ENCODE data around the gene NUB1. TPM values are rescaled to one million over a fixed set of nuclear protein-coding genes. Genes with fewer than 3 reads are reported as not detected.
"Not testable (repeated sequence)": the region's sequence is repeated elsewhere in the genome, so short reads cannot be mapped to it uniquely, and the experiment has no call there.

NUB1 gene, protein sequence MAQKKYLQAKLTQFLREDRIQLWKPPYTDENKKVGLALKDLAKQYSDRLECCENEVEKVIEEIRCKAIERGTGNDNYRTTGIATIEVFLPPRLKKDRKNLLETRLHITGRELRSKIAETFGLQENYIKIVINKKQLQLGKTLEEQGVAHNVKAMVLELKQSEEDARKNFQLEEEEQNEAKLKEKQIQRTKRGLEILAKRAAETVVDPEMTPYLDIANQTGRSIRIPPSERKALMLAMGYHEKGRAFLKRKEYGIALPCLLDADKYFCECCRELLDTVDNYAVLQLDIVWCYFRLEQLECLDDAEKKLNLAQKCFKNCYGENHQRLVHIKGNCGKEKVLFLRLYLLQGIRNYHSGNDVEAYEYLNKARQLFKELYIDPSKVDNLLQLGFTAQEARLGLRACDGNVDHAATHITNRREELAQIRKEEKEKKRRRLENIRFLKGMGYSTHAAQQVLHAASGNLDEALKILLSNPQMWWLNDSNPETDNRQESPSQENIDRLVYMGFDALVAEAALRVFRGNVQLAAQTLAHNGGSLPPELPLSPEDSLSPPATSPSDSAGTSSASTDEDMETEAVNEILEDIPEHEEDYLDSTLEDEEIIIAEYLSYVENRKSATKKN
- 10 to 100 TPM; 25.0 to 40.6 (median 29.1) TPM for polyA plus RNA-seq

DNA sequence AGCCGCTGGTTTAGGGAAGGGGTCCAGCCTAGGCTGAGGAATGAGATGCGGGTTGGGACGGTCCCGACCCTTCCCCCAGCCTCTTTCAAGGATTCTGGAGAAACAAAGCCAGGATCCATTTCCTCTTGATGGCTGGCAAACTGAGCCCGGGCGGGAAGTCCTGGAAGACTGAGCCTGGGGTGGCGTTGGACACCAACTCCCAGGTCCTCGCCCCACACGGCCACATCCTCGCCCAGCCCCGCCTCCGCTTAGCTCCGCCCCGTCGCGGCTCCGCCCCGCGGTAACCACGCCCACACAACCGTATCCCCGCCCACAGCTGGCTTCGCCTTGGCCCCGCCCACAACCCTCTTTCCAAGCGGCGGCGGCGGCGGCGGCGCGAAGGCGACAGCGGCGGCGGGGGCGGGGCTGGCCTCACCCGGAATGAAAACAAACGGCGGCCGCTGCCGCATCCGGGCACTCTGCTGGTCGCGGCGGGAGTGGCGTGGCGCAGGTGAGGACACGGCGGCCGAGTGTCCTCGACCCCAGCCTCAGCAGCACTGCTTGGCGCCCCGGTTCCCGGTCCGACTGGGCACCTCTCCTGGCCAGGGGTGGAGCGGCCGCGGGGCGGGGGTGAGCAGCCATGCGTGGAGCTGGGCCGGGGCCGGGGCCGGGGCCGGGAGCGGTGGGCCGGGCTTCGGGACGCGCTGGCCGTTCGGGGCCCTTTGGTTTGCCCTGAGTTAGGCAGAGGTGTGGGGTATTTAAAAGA, at the start of gene NUB1:
TSS of gene NUB1 (plus strand) at position 456 of the 745 bp plus-strand sequence. CDS start 3,538 bp downstream, outside the sequence.
- WGBS, 3 donors: 1 to 6% (median 5%) methylated on average over 49 to 72 of the region's 72 CpGs
- no peak within 1 kb of the TSS for H3K27ac ChIP-seq (ENCODE audit: low read depth, low read length)

DNA sequence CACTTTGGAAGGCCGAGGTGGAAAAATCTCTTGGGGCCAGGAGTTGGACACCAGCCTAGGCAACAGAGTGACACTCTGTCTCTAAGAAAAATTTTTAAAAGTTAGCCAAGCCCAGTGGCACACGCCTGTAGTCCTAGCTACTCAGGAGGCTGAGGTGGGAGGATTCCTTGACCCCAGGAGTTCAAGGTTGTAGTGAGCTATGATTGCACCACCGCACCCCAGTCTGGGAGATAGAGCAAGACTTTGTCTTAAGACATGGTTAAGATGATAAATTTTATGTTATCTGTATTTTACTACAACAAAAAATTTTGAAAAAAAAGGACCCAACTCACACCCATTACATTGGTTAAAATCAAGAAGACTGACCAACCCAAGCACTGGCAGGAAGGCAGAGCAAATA, 48.8 kb upstream of the NUB1 start:
- no peak overlapping the region for H3K27ac ChIP-seq (ENCODE audit: low read depth, low read length)
- 67 to 77% (median 70%) methylated on average over 3 of the region's 3 CpGs for WGBS, 3 donors

DNA sequence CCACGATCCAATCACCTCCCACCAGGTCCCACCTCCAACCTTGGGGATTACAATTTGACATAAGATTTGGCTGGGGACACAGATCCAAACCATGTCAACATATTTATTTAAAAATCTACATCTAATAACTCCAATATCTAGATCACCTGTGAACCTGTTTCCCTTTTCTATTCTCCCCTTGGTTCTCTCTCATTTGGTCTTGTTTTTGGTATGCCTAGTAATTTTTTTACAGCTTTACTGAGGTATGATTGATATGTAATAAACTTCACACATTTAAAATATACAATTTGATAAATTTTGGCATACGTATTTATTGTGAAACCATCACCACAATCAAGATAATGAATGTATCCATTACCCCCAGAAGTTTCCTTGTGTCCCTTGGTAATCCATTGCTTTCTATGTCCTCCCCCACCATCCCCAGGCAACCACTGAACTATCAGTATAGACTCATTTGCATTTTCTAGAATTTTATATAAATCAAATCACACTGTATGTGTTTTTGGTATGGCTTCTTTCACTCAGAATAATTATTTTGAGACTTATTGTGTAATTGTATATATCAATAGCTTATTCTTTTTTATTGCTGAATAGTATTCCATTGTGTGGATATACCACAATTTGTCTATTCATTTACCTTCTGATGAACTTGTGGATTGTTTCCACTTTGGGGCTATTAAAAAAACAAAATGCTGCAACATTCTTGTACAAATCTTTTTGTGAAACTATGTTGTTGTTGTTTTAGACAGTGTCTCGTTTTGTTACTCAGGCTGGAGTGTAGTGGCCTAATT, 45.2 kb upstream of the NUB1 start:
- no peak overlapping the region for H3K27ac ChIP-seq (ENCODE audit: low read depth, low read length)
- whole genome bisulfite sequencing, 3 donors: 41 to 58% (median 57%) methylated on average over 3 of the region's 3 CpGs

DNA sequence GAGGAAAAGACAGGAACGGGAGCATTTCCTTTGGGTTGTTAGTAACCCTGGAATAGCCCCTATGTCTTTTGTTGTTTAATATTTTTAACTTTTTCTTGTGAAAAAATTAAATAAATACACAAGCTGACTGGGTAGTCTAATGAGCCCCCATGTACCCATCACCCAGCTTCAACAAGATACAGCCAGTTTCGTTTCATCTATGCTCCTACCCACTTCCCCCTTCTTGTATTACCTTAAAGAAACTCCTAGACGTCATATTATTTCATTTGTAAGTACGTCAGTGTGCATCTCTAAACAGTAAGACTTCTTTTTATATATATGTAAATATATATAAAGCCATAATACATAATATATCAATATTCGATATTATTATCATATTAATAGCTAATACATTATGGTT, 42.8 kb upstream of the NUB1 start:
- no peak overlapping the region for H3K27ac ChIP-seq (ENCODE audit: low read depth, low read length)
- 35 to 44% (median 39%) methylated on average over 5 of the region's 5 CpGs for WGBS, 3 donors

DNA sequence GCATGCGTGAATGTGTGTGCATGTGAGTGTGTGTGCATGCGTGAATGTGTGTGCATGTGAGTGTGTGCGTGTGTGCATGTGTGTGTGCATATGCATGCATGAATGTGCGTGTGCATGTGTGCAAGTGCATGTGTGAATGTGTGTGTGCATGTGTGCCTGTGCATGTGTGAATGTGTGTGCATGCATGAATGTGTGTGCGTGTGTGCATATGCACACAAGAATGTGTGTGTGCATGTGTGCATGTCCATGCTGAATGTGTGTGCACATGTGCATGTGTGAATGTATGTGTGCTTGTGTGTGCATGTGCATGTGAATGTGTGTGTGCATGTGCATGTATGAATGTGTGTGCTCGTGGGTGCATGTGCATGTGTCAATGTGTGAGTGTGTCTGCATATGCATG, 42.1 kb upstream of the NUB1 start:
- 83 to 94% (median 94%) methylated on average over 6 of the region's 6 CpGs for WGBS, 3 donors
- no peak overlapping the region for H3K27ac ChIP-seq (ENCODE audit: low read depth, low read length)

DNA sequence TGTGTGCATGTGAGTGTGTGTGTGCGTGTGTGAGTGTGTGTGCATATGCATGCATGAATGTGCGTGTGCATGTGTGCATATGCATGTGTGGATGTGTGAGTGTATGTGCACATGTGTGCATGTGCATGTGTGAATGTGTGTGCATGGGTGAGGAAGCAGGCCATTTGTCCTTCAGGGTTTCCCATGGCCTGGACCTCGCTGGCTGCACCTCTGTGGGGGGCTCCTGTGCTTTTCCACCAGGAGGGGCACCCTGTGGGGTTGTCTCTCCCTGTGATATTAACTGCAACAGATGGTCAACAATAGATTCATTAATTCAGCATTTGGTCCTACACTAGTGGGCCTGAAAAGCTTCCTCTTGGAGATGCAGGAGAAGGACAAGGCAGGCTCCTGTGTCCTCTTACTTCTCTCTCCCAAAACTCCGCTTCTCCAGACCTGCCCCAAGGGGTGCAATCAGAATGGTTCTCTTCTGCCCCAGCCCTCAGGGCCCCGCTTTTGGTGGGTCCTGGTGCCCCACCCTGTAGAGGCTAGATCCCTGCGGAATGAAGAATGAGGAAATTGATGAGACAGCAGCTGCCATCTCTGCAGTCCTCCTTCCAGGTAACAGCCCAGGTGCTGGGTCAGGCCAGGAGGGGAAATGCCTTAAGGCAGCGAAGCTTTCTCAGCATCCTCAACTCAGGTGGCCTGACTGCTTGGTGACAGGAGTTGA, 41.5 kb upstream of the NUB1 start:
- WGBS, 3 donors: 80 to 91% (median 88%) methylated on average over 7 of the region's 7 CpGs

DNA sequence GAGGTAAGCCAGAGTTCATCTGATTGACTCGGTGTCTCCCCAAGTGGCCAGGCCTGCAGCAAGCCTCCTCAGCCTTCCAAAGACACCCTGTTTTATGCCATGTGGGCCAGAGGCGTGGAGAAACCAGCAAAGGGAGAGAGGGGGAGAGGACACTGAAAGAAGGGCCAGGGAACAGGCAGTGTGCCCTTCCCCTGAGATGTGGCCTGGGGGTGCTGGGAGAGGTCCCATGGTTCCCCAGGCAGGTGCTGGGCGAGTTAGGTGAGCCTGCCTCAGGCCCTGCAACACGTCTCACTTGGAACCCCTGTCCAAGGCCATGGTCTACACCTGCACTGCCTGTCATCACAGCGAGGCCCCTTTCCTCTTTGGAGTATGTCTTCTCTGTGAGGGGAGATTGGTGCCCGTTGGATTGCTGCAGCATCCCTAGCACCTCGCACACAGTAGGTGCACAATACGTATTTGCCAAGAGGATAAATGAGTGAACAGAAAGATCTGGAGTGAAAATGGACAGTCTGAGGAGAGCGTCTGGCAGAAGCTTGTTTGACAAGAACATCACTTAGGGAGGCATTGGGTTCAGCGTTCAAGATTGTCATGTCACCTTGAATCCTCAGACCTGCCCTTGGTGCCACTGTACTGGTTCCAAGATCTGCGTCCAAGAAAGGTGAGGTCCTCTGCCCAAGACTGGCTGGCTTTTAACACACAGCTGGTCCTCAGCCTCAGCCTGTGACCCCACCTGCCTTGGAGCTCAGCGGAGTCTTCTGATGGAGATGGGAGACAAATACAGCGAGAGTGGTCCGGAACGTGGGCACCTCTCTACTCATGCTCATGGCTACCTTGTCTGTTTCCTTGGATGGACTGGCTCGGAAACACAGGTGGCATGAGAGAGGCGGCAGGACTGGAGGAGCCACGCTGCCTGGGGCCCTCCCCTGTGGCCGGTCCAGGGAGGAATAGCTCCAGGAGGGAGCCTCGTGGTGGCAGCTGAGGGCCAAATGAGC, 39.8 kb upstream of the NUB1 start:
- 71 to 85% (median 84%) methylated on average over 20 of the region's 20 CpGs for whole genome bisulfite sequencing, 3 donors
- H3K27ac ChIP-seq (ENCODE audit: low read depth, low read length): no peak overlapping the region

More for the DNA sequence above, 41.5 kb upstream of the NUB1 start:
- no peak overlapping the region for H3K27ac ChIP-seq (ENCODE audit: low read depth, low read length)

DNA sequence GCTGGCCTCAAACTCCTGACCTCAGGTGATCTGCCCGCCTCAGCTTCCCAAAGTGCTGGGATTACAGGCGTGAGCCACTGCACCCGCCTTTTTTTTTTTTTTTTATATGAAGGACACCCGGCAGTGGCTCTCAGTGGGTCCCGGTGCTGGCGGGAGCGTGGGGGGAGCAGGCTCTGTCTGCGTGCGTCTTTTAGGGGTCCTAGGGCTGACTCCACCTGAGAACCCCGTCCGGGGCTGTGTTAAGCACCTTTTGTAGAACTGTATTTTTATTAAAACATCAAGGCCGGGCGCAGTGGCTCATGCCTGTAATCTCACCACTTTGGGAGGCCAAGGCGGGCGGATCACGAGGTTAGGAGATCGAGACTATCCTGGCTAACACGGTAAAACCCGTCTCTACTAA, 37.4 kb upstream of the NUB1 start:
- 73 to 79% (median 77%) methylated on average over 16 to 19 of the region's 19 CpGs for WGBS, 3 donors
- H3K27ac ChIP-seq (ENCODE audit: low read depth, low read length): not testable (repeated sequence)

DNA sequence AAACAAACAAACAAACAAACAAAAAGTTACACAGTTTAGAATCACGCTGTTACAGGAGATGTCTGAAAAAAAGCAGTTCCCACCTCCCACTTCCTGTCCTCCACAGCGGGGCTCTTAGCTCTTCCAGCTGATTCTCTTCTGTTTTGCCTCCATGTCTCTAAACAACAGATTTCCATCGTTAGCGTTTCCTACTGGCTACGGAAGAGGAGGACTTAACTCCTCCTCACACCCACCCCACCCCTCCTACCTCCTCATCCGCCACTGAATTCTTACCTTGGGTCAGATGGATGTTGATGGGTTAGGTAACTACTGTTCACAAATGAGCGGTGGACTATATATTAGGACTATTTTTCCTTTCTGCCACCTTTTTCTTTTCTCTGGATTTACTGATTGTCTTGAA, 36.8 kb upstream of the NUB1 start:
- WGBS, 3 donors: 15 to 28% (median 19%) methylated on average over 7 of the region's 7 CpGs
- no peak overlapping the region for H3K27ac ChIP-seq (ENCODE audit: low read depth, low read length)

DNA sequence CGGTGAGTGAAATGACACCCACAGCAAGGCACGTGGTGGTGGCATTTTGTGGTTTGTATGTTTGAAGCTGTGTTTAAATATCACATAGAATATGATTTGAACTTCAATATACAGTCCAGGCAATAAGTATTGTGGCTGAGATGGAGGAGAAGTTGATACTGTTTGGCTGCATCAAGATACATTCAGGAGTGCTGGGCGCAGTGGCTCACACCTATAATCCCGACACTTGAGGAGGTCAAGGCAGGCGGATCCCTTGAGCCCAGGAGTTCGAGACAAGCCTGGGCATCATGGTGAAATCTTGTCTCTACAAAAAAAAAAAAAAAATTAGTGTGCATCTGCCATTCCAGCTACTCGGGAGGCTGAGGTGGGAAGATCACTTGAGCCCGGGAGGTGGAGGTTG, 35.2 kb upstream of the NUB1 start:
- no peak overlapping the region for H3K27ac ChIP-seq (ENCODE audit: low read depth, low read length)
- 78 to 83% (median 81%) methylated on average over 8 of the region's 8 CpGs for WGBS, 3 donors

DNA sequence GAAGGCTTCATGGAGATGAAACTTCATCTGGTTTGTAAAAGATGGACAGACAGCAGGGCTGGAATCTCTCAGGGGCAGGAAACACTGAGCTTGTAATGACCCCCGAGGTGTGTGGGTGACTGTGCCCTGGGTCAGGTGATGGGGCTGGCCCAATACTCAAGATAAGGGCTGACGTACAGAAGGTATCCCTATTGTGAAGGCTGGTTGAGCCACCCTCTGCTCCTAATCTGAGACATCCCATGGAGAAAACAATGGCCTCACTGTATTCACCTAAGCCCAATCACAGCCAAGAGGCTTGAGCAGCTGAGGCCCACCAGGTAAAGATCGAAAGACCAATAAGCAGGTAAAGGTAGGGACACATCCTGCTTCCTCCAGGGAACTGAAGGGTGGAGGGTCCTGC, 34.8 kb upstream of the NUB1 start:
- 61 to 83% (median 78%) methylated on average over 3 of the region's 3 CpGs for WGBS, 3 donors
- H3K27ac ChIP-seq (ENCODE audit: low read depth, low read length): no peak overlapping the region

DNA sequence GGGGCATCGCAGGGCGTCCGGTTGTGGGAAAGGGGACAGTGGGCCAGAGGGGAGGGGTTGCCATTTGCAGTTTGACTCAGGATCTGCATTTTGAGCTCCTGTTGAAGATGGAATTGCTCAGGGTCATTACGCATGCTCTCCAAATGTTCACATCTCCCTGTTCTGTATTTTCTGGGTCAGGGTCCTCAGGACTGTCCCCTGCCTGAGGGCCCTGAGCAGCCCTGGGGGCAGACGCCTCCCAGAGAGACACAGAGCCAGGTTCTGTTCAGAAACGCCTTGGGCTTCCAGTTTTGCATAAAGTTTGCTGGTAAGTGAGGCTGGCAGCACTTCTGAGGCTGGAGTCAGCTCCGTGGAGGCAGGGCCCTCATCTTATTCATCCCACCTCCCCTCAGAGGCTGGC, 34.1 kb upstream of the NUB1 start:
- WGBS, 3 donors: 73 to 82% (median 80%) methylated on average over 7 of the region's 7 CpGs
- no peak overlapping the region for H3K27ac ChIP-seq (ENCODE audit: low read depth, low read length)

DNA sequence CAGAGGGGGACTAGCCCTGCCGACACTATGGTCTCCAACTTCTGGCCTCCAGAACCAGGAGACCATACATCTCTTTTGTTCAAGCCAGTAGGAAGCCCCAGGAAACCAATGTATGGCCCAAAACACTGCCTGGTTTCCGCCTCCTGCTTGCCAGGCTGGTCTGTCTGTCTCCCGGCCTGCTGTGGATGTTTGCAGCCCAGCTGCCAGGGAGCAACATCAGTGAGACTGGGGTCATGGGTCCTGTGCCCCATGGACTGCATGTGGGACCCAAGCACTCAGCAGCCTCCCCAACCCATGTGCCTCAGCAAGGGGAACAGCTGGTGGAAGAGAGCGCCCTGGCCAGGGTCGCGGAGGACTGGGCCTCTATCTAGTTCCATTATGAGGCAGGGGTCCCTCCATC, 33.4 kb upstream of the NUB1 start:
- WGBS, 3 donors: 88 to 97% (median 93%) methylated on average over 6 of the region's 6 CpGs
- H3K27ac ChIP-seq (ENCODE audit: low read depth, low read length): no peak overlapping the region

DNA sequence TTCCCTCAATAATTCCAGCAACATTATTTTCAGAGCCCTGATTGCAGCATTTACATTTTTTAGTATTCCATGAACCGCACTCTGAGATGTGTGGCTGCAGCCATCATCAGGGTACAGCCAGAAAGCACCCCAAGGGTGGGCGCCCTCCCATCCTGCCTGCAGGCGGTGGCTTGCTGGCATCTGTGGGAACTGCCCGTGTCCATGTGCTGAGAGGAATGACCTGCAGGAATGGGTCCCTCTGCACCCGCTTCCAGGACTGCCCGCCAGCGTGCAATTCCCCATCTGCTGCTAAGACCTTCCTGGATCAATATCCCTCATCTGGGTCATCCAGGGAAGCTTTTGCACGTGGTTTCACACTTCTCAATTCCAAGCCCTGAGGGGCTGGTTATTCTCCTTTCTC, 32.8 kb upstream of the NUB1 start:
- WGBS, 3 donors: 70 to 88% (median 83%) methylated on average over 8 of the region's 8 CpGs

DNA sequence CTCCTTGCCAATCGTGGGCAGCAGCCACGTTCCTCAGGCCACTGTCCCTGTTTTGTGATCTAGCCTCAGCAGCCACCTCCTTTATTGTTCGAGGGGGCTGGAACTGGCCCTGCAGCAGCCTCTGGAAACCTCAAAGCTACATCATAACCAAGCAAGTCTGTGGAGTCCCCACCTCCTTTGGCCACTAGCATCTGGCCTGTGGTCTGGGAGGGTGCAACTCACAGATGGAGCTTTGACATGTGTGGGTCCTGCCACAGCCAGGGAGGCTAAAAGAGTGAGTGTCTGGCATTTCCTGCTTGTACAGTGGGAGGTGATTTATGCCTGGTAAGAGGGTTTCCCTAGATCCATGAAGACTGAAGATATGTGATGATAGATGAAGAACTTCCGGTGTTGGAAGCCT, 32.3 kb upstream of the NUB1 start:
- no peak overlapping the region for H3K27ac ChIP-seq (ENCODE audit: low read depth, low read length)
- 28 to 50% (median 29%) methylated on average over 4 of the region's 4 CpGs for WGBS, 3 donors

More for the DNA sequence above, 32.8 kb upstream of the NUB1 start:
- H3K27ac ChIP-seq (ENCODE audit: low read depth, low read length): no peak overlapping the region

DNA sequence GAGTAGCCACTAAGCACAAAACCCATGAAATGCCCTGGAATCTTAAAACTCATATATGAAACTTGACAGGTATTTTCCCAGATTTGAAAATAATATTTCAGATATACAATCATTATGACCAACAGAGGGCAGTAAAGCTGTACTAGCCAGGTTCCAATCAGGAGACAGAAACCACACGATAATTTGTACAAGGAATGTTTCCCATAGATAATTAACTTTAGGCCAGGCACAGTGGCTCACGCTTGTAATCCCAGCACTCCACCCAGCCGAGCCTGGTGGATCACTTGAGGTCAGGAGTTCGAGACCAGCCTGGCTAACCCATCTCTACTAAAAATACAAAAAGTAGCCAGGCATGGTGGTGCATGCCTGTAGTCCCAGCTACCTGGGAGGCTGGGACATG, 31.0 kb upstream of the NUB1 start:
- WGBS, 3 donors: 28 to 52% (median 37%) methylated on average over 4 of the region's 4 CpGs
- H3K27ac ChIP-seq (ENCODE audit: low read depth, low read length): no peak overlapping the region

DNA sequence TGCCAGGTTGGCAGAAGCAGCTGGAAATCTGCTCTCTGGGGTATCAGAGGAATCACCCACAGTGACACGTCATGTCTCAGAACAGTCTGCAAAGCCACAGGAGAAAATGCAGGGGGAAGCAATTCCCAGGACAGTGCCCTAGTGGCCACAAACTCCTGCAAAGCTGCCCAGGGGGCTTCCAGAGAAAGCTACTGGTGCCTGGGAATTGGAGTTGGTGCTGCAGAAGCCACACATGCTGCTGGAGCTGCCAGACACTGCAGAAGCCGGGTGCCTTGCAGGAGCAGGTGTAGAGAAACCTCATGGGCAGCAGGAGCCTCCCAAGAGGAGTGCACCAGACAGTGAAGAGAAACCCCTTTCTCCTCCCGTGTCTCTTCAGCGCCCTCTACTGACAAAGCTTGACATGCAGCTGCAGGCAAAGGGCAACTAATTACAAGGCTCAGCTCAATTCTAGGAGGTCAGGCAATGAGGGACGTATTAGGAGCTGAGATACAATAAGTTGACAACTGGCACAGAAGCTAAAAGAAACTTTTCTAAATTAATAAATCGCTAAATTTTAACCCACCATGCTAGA, 30.2 kb upstream of the NUB1 start:
- WGBS, 3 donors: 62 to 70% (median 67%) methylated on average over 6 of the region's 6 CpGs
- no peak overlapping the region for H3K27ac ChIP-seq (ENCODE audit: low read depth, low read length)

Data from adipose tissue (tissue), 3 donors.